COLO668 (cell line): ENCODE data around the gene MLLT6.

Source experiments
- DNase-seq: peaks from one replicate; lab custom pipeline; 2025; ENCODE audit not compliant: unreplicated experiment; lab: John Stamatoyannopoulos, UW

Gene MLLT6

GRCh38 chr17:38753071-38753506, 48.0 kb downstream of the MLLT6 start:
- no peak for DNase-seq

- DNase-seq: peak; percentile 15
These were observed 56.5 kb downstream of the MLLT6 start for GRCh38 chr17:38761612-38762011.

- DNase-seq: no peak
These were observed 57.2 kb downstream of the MLLT6 start for GRCh38 chr17:38762231-38762630.

- no peak for DNase-seq
These were observed 61.3 kb downstream of the MLLT6 start for GRCh38 chr17:38766341-38766740.

- no peak for DNase-seq
These were observed 63.3 kb downstream of the MLLT6 start for GRCh38 chr17:38768417-38768816.

- no peak for DNase-seq
These were observed 68.2 kb downstream of the MLLT6 start for GRCh38 chr17:38773258-38773657.

GRCh38 chr17:38777641-38778250, 72.7 kb downstream of the MLLT6 start:
- no peak for DNase-seq
